K562 (cell line): Measurements from ENCODE around the gene RGS9BP. TPM values are rescaled to one million over a fixed set of nuclear protein-coding genes. Genes with fewer than 3 reads are reported as not detected.
A peak's percentile ranks its signal among the peaks of the same experiment; 100 is the strongest.

Source experiments
- ARID1B ChIP-seq: fragments of 450-650 bp; IDR thresholded peaks from 2 replicates; pipeline ENCODE4 v1.6.1; 2016; ENCODE audit warnings: antibody characterized with exemption, mild to moderate bottlenecking, inconsistent platforms
- ATF4 ChIP-seq: fragments of 450-650 bp; formaldehyde crosslinking; IDR thresholded peaks from 2 replicates; pipeline ENCODE4 v1.4.0; 2022; ENCODE audit warnings: mild to moderate bottlenecking, moderate library complexity
- CTBP1 ChIP-seq: fragments of 450-650 bp; IDR thresholded peaks from 2 replicates; pipeline ENCODE4 v1.6.1; 2016; ENCODE audit warnings: borderline replicate concordance
- KHSRP ChIP-seq: fragments of 450-650 bp; IDR thresholded peaks from 2 replicates; pipeline ENCODE4 v1.6.1; 2017
- NELFE ChIP-seq: IDR thresholded peaks from 2 replicates; pipeline ENCODE4 v1.6.1; 2011; ENCODE audit warnings: mild to moderate bottlenecking; ENCODE audit not compliant: insufficient read depth, insufficient read length
- NFE2L1 ChIP-seq: fragments of 450-650 bp; IDR thresholded peaks from 2 replicates; pipeline ENCODE4 v1.6.1; 2016; ENCODE audit warnings: missing genetic modification characterization, low read depth, mild to moderate bottlenecking, missing compliant biosample characterization, moderate library complexity, borderline replicate concordance
- NFXL1 ChIP-seq: fragments of 450-650 bp; formaldehyde crosslinking; IDR thresholded peaks from 2 replicates; pipeline ENCODE4 v1.4.0; 2021; ENCODE audit warnings: mild to moderate bottlenecking
- OTX1 ChIP-seq: fragments of 450-650 bp; formaldehyde crosslinking; IDR thresholded peaks from 2 replicates; pipeline ENCODE4 v1.4.0; 2022; ENCODE audit warnings: mild to moderate bottlenecking
- PTRF ChIP-seq: fragments of 450-650 bp; IDR thresholded peaks from 2 replicates; pipeline ENCODE4 v1.6.1; 2016; ENCODE audit warnings: mild to moderate bottlenecking, missing genetic modification characterization, missing compliant biosample characterization
- SNAPC5 ChIP-seq: fragments of 250-450 bp; sonication (Bioruptor Pico); IDR thresholded peaks from 2 replicates; pipeline ENCODE4 v1.8.0; 2021; ENCODE audit warnings: moderate library complexity, mild to moderate bottlenecking, inconsistent platforms
- TBP ChIP-seq: optimal IDR thresholded peaks from 2 replicates; pipeline ENCODE3; 2011; ENCODE audit warnings: low read depth, low read length, improper control_type of control experiment
- TFAP4 ChIP-seq: sonication (generic); formaldehyde crosslinking; IDR thresholded peaks from 2 replicates; pipeline ENCODE4 v1.8.0; 2022; ENCODE audit warnings: missing genetic modification reagents, mild to moderate bottlenecking, moderate library complexity, borderline replicate concordance
- ZBTB7A ChIP-seq: IDR thresholded peaks from 2 replicates; pipeline ENCODE4 v1.6.1; 2011; ENCODE audit warnings: low read depth, mild to moderate bottlenecking, low read length, moderate library complexity, borderline replicate concordance; ENCODE audit not compliant: control insufficient read depth
- ZFP36 ChIP-seq: fragments of 150-350 bp; IDR thresholded peaks from 2 replicates; pipeline ENCODE4 v1.6.1; 2018; ENCODE audit warnings: low read length, low read depth; ENCODE audit not compliant: partially characterized antibody
- ZNF57 ChIP-seq: fragments of 450-650 bp; formaldehyde crosslinking; IDR thresholded peaks from 2 replicates; pipeline ENCODE4 v1.4.0; 2020; ENCODE audit warnings: mild to moderate bottlenecking, moderate library complexity
- polyA plus RNA-seq, 8 experiments: library from polyadenylated mRNA; depleted of rRNA in 4 of 8; stranded (reverse) in 5 of 8; unstranded in 3 of 8; fragments of >200 nt; fragmentation: Nextera tagmentation in 2 of 8; fragmentation: Illumina TruSeq in 1 of 8; extraction: Ambion mirVana in 2 of 8; extraction: Trizol in 1 of 8; gene quantifications; 2 replicates each; pipeline versions ENCODE4 v1.2.1 to v1.2.3, GENCODE V29; 2011 to 2014; ENCODE audit warnings: inconsistent platforms in 1 of 8, missing spikeins in 1 of 8
- total RNA-seq, 7 experiments: library from RNA; depleted of rRNA in 6 of 7; stranded (reverse); fragments of >200 nt in 6 of 7; fragmentation: Illumina TruSeq in 2 of 7; extraction: Trizol in 2 of 7; gene quantifications; 2 replicates each; pipeline versions ENCODE4 v1.2.1 to v1.2.3, GENCODE V29; 2011 to 2021; ENCODE audit warnings: low replicate concordance in 1 of 7
- TF ChIP-seq, protein P1 (sequence below): conservative IDR thresholded peaks from 2 replicates; pipeline ENCODE4 v1.6.1; 2011; ENCODE audit warnings: low read depth, mild to moderate bottlenecking, low read length; ENCODE audit not compliant: control insufficient read depth
- TF ChIP-seq, protein P2 (sequence below): sonication (generic); formaldehyde crosslinking; IDR thresholded peaks from 2 replicates; pipeline ENCODE4 v1.8.0; 2023; ENCODE audit warnings: mild to moderate bottlenecking, missing genetic modification reagents
- TF ChIP-seq, protein P3 (sequence below): sonication (generic); formaldehyde crosslinking; IDR thresholded peaks from 2 replicates; pipeline ENCODE4 v1.8.0; 2022; ENCODE audit warnings: missing genetic modification reagents, mild to moderate bottlenecking, borderline replicate concordance

The RGS9BP gene
- total and polyA plus RNA-seq, 9 of the 15 experiments (the other 6 are each of a cell fraction or from before 2014, with no cell fraction given): 0.03 to 1.3 (median 0.49) TPM

DNA sequence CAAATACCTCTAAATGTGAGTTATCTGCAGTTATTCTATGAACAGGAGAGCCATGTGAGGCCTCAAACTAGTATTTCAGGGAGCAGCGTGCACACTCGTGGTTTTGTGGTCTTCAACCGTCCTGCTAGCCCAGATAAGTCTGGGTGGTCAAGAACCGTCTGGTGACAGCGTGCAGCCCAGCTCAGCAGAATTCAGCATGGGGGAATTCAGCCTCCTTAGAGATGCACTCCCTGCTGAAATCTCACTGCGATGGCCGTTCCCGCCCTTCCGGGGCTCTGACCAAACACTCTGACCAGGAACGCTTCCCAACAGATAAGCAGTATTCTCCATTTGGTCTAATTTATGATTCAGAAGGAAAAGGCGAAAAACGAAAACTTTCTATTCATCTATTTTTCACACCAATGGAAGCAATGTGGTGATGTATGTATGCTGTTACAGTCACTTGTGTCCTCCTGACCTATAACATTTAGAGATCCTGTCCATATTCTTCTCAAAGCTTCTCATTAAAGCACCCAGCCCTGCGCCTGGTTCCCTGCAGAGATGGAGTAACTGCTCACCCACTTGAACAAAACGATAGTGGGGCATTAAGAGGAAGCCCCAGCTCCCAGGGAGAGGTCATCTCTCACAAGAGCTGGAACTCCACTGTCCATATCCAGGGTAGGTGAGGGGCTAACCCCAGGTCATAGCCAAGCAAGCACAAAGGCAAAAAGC, 3.6 kb upstream of the RGS9BP start (continued):
- TF ChIP-seq, protein P1, sequence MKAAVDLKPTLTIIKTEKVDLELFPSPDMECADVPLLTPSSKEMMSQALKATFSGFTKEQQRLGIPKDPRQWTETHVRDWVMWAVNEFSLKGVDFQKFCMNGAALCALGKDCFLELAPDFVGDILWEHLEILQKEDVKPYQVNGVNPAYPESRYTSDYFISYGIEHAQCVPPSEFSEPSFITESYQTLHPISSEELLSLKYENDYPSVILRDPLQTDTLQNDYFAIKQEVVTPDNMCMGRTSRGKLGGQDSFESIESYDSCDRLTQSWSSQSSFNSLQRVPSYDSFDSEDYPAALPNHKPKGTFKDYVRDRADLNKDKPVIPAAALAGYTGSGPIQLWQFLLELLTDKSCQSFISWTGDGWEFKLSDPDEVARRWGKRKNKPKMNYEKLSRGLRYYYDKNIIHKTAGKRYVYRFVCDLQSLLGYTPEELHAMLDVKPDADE: no peak; the same call in 1 of the 2 replicates
- TF ChIP-seq CTBP1 (peak; percentile 71; the same call in 1 of the 2 replicates), OTX1 (CRISPR knock-in tag) (no peak), ZBTB7A (peak; percentile 77; the same call in 1 of the 2 replicates), SNAPC5 (CRISPR knock-in tag) (no peak), NELFE (no peak), PTRF (no peak), TBP (no peak), NFE2L1 (tag) (no peak), NFXL1 (CRISPR knock-in tag) (no peak), KHSRP (no peak), TFAP4 (CRISPR knock-in tag) (peak; percentile 85), ATF4 (CRISPR knock-in tag) (no peak), ZFP36 (peak; percentile 59), ZNF57 (CRISPR knock-in tag) (no peak), ARID1B (peak; percentile 90)
- TF ChIP-seq, protein P2, sequence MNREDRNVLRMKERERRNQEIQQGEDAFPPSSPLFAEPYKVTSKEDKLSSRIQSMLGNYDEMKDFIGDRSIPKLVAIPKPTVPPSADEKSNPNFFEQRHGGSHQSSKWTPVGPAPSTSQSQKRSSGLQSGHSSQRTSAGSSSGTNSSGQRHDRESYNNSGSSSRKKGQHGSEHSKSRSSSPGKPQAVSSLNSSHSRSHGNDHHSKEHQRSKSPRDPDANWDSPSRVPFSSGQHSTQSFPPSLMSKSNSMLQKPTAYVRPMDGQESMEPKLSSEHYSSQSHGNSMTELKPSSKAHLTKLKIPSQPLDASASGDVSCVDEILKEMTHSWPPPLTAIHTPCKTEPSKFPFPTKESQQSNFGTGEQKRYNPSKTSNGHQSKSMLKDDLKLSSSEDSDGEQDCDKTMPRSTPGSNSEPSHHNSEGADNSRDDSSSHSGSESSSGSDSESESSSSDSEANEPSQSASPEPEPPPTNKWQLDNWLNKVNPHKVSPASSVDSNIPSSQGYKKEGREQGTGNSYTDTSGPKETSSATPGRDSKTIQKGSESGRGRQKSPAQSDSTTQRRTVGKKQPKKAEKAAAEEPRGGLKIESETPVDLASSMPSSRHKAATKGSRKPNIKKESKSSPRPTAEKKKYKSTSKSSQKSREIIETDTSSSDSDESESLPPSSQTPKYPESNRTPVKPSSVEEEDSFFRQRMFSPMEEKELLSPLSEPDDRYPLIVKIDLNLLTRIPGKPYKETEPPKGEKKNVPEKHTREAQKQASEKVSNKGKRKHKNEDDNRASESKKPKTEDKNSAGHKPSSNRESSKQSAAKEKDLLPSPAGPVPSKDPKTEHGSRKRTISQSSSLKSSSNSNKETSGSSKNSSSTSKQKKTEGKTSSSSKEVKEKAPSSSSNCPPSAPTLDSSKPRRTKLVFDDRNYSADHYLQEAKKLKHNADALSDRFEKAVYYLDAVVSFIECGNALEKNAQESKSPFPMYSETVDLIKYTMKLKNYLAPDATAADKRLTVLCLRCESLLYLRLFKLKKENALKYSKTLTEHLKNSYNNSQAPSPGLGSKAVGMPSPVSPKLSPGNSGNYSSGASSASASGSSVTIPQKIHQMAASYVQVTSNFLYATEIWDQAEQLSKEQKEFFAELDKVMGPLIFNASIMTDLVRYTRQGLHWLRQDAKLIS: no peak
- TF ChIP-seq, protein P3, sequence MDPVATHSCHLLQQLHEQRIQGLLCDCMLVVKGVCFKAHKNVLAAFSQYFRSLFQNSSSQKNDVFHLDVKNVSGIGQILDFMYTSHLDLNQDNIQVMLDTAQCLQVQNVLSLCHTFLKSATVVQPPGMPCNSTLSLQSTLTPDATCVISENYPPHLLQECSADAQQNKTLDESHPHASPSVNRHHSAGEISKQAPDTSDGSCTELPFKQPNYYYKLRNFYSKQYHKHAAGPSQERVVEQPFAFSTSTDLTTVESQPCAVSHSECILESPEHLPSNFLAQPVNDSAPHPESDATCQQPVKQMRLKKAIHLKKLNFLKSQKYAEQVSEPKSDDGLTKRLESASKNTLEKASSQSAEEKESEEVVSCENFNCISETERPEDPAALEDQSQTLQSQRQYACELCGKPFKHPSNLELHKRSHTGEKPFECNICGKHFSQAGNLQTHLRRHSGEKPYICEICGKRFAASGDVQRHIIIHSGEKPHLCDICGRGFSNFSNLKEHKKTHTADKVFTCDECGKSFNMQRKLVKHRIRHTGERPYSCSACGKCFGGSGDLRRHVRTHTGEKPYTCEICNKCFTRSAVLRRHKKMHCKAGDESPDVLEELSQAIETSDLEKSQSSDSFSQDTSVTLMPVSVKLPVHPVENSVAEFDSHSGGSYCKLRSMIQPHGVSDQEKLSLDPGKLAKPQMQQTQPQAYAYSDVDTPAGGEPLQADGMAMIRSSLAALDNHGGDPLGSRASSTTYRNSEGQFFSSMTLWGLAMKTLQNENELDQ: no peak
